CD4-positive, alpha-beta T cell treated with Interleukin-4 for 1 hour (primary cell): ENCODE measurements around the gene C13orf42.

ENCODE experiments used
- DNase-seq, 2 donors: peaks; one replicate each; pipeline ENCODE4 v3.0.0-alpha.2; 2020 to 2022

Gene C13orf42

DNA sequence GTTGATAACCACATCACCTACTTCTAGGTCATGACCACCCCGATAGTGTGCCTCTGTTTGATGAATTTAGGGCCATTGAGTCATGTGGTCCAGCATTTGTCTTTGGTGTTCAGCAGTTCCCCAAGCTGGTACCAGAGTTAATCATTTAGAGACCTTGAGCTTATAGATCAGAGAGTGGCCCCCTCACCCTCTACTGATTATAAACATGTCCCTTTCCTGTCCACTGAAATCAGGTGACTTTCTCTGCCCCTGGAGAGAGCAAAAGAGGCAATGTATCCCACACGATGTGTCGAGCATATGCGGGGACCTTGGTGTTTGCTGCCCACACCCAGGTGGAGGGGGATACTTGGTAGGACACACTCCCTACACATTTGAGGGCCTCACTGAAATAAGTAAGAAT lies 46.3 kb downstream of the C13orf42 start:
- DNase-seq: no peak

DNA sequence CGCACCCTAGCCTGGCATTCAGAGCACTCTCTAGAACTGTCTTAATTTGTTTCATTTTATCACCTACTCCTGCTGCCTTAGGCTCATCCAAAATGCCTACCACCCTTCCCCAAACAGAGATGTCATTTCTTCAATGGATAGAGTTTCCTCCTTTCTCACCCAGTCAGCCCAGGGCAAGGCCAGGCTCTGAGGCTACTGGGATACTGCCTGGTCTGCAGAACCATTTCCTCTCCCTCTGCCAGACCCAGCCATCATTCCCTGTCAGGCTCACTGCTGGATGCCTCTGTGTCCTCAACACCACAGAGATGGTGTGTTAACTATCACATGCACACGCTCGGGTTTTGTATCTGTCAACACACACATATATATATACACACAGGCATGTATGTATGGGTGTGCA lies 47.2 kb downstream of the C13orf42 start:
- no peak for DNase-seq

DNA sequence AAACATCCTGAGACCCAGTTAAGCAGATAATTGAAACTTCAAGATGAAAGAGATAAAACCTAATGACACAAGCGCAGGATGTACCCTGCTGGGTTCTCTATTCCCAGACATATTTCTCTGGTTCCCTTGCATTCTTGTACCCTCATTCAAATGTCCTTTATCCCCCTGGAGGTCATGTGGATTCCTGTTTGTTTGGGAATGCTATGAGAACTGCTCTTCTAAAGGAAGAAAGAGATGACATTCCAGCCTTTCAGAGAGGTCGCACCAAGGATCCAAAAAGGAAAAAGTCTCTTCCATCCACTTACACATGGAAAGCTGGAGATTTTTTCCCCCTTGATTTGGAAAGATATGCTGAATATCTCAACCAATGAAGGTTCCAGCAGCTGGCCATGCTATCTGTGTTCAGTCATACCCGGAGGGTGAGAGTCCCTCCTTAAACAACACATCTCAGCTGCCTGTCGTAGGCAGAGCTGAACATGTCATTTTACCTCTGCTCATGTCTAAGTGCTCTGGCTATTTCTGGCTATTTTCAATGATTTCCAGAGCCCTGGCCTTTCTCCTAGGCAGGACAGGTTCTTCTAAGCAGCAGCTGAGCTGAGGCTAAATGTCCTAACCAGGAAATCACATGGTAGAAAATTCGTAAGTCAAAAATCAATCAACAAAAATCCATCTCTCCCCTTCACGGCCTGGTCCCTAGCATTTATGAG lies 52.5 kb downstream of the C13orf42 start:
- no peak for DNase-seq

DNA sequence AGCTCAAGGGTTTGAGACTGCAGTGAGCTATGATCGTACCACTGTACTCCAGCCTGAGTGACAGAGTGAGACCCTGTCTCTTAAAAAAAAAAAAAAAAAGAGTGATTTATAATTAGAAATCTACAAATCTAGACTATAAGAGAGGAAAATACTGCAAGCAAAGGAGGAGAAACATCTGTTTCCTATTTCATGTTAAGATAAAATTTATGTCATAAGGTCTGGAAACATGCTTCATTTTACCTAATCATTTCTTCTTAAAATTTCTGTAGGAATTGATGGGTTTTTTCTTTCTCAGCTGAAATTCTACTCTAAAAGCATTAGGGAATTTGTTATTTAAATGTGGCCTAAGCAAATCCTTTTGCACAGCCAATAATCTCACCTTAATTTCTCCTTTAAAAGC lies 53.2 kb downstream of the C13orf42 start:
- no peak for DNase-seq

DNA sequence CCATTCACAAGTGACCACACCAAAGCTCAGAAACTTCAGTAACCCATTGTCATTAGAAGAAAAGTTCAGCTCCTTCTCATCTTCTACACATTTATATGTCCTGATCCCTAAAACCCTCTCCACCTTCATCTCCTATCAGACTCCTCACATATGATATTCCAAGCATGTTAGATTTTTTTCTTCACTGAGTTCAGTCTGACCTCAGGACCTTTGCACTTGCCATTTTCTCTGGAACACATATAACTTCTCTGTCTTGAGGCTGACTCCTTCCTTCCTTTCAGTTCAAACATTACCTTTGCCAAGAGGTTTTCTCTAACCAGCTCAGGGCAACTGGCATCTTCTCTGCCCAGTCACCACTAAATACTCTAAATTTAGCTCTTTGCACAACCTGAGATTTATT lies 54.1 kb downstream of the C13orf42 start:
- DNase-seq: no peak

DNA sequence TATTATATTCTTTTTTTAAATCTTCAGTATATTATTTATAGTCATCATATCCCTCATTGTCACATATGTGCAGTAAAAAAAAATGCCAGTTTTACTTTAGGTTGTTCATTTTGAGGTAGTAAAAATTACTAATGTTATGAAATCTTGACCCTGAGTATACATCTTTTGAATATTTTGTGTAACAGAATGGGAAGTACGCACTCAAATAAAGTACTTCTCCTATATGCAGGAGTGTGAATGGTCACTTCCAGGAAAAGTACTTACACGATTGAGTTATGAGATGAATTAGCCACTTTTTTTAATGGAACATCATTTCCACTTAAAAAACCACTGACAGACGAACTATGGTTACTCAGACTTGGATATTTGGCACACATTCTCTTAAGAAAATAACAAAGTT lies 58.5 kb downstream of the C13orf42 start:
- no peak for DNase-seq

DNA sequence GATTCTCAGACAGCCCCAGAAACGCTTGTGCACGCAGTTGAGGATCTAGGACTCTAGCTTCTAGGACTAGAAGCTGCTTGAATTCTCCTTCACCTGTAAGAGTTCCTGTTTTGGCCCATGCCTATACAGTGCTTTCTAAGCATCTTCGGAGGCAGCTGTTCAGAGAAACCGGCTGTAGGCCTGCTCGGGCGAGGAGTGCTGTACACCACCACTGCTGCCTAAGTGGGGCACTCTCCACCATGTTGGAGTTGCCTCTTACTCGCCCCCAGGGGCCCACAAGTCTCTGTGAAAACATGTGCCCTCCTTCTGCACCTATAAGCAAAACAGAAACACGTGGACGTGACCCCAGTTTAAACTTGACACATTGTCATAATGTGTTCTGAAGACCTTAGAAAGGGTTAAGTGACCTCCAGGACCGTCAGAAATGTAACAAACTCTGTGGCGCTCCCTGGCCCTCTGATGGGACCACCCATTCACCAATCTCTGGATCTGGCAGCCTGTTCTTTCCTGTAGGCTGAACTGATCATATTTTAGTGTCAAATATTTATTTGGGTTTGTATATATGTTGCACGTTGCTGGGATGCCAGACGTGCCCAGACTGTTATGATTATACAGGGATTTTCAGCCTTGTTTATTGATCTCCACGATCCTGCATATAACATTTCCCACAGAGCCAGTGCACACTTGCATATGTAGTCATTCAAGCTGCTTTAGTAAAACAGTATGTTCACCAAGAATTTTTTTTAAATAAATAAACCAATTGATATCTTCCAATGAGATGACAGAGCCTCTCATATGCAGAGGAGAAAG lies 60.8 kb downstream of the C13orf42 start:
- DNase-seq: no peak

DNA sequence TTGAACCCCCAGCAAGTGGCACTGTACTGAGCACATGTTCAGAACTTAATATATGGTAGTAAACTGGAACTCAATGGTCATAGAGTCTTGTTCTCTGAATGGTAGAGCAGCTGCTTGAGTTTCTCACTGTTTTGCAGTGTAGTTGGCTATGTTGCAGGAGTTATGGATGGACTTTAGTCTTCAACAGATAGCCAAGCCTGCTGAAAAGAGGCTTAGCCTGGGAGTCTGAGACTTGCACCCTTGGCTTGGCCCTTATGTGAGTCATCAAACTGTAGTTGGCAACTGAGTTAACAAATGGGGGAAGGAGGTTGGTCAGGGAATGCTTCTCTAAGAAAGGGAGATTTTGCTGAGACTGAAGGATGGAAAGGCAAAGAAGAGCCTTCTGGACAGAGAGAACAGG lies 62.5 kb downstream of the C13orf42 start:
- no peak for DNase-seq

DNA sequence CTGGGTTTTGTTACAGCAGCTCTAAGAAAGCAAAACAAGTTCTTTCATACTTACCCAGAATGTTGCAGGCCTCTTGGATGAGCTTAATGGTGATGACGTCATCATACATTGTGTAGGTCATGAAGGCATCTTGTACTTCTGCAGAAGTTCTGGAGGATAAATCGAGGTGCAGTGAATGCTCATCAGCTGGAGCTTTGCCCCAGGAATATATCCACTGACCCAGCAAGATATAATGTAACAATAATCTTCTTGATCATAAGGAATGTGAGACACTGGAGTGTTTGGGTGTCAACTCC lies 63.0 kb downstream of the C13orf42 start:
- no peak for DNase-seq

DNA sequence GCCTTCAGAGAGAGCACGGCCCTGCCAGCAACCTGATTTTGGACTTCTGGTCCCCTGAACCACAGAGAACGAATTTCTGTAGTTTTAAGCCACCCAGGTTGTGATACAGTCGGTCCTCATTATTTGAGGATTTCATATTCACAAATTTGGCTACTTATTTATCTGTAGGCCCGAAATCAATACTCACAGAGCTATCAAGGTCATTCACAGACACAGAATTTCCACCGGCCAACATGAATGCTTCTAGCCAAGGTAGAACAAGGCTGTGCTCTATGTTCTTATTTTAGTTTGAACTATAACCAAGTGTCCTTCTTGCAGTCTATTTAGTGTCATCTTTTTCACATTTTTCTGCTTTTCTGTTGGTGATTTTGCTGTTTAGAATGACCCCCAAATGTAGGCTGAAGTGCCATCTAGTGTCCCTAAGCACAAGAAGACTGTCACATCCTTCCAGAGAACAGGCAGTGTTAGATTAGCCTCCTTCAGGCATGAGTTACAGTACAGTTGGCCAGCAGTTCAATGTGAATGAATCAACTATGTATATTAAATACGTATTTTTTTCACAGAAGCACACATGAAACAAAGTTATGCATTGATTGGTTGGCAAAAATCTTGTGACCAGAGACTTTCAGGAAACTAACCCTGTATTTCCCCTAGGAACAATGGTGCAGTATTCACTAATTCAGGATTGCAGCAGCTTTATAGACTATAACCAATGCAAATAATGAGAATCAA lies 63.5 kb downstream of the C13orf42 start:
- no peak for DNase-seq

DNA sequence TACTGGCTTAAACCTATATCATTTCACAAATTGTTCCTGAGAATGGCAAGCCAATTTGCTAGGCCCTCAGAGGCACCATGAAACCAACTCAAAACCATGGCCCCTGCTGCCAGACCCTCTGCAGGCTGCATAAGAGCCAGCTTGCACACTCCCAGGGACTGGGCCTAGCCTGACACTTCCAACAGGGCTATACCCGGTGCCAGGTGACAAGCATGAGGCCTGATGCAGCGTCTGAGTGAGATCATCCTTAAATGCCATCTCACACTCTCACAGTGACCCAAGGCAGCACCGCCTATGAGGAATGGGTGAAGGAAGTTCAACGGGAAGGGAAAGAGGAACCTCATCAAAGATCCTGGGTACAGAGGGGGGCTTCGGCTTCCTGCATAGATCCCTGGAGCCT lies 65.6 kb downstream of the C13orf42 start:
- no peak for DNase-seq

DNA sequence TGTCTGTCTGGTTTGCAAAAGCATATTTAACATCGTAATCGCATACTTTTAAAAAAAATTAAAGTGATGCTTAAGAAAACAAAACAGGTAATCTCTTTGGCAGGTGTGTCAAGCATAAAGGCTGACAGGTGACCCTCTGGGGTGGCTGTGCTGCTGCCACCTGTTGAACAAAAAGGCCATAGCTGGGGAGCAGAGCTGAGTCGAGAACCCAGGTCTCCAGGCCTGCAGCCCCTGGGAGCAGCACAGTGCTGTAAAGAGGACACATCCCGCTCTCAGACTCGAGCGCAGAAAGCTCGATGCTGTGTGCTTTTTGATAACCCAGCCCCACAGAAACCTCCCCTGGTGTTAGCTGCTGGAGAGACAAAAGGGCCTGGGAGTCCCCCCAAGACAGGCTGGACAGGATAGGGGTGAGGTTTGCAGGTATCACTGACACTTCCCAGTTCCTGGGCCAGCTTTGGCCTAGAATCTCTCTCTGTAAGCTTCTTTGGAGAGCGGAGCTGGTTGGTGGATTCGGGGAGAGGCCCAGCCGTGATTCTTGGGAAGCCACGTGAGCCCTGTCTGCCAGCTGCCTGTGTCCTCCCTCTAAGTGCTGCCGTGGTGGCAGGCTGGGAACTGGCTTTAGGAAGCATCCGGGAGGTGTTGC lies 66.9 kb downstream of the C13orf42 start:
- no peak for DNase-seq

DNA sequence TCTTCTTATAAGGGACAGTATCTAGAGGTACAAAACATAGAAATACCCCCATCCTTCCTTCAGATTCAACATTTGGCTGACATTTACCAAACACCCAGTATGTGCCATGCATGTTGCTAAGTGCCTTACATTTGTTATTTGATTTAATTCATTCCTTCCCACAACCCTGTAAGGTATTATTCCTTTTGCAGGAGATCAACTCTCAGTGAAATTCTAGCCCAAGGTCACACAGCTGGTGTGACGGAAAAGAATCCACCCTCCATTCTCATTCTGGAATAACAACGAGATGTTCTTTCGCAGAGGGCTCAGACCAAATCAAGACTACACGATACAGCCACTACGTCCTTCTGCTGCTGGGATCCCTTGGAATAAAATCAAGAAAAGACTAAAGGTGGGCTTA lies 67.8 kb downstream of the C13orf42 start:
- DNase-seq: no peak

DNA sequence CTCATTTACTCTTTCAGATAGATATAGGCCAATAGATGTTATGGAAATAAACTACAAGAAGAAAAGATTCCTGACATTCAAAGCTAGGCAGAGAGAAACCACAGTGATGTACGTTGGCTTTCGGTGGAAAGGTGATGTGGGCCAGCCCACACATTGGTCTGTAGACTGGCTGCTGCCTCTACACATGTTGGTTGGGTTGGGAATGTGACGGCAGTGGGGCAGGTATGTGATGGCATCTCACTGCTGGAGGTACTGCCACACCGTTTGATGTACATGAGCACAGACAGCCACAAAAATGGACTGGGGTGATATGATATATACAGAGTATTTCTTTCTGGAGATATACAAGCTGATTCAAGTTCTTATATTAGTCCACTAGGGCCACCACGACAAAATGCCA lies 69.4 kb downstream of the C13orf42 start:
- no peak for DNase-seq

DNA sequence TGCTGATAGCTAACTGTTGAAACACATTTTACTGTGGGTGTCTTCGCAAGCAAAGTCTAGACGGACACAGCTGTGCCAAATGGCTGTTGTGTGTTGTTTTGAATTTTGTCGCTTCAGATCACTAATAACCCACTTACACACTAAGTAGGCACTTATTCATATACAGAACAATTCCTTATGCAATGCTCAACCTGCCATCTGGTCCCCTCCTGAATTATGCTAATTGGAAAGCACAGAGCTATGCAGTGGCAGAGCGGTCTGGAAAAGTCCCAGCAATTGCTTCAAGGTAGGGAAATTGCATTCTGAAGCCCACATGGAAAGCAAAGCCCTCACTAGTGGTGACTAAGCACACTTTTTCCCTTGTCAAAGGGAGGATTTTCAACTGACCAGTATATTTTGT lies 69.9 kb downstream of the C13orf42 start:
- no peak for DNase-seq

DNA sequence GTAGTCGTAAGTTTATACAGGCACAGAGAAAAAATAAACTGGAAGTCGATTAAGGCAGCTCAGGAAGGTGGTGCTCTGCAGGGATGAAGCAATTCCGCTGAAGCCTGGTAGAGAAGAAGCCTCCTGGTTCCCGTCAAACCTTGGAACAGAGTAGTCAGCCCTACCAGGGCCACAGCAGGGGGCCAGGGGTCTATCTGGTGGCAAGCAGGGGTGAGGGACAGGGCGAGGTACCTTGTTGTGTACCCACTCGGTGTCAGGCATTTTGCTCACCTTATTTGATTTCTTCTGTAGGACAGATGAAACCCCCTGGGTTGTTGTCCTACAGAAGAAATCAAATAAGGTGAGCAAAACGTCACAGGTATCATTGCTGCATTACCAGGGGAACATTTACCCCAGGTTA lies 70.6 kb downstream of the C13orf42 start:
- DNase-seq: no peak

DNA sequence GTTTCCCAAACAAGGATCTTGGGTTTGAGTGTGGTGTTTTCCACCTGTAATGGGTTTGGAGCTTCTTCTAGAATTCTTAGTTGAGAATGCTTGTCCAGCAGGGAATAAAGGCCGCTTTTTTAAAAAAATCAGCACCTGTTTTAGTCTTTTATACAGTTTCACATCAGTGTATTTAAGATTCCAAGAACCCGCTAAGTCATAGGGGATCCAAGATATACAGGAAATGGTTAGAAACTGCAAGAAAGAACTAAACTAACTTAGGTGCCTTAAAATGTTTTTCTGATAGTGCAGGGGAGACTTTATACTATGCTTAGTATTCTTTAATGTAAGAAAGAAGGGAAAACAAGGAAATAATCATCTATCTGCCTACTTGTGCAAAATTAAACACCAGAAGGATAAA lies 74.7 kb downstream of the C13orf42 start:
- DNase-seq: no peak

DNA sequence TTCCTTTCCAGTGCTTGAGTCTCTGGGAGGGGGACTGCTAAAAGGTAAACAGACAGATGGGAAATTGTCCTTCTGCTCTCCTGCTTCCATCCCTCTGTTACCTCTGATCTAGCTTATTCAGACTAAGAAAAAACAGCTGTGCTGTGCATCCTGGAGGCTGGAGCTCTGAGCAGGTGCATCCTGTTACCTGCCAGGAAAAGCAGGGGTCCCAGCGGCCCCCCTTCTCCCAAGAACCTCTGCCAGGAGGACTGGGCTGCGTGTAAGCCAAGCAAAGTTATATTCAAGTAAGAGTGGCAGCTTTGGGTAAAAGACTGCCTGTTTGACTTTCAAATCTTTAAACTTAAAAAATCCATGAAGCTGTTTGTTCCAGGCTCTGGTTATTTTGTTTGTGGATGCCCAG lies 75.1 kb downstream of the C13orf42 start:
- no peak for DNase-seq

DNA sequence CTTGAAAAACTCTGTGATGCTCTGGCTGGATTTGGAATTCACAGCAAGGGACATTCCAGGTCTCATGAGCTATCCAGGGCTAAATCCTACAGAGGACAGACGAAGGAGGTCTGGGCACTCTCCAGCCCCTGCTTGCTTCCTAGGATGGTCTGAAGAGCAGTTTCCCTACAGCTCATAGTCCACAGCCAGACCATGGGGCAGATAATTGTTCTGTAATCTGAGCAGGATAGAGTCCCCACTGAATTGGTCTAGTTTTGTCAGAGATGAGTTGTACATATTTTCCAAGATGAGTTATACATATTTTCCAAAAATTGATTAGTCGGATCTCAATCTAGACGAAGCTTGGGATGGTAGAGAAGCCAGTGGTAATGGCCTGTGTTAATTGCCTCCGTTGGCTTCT lies 75.6 kb downstream of the C13orf42 start:
- DNase-seq: no peak

DNA sequence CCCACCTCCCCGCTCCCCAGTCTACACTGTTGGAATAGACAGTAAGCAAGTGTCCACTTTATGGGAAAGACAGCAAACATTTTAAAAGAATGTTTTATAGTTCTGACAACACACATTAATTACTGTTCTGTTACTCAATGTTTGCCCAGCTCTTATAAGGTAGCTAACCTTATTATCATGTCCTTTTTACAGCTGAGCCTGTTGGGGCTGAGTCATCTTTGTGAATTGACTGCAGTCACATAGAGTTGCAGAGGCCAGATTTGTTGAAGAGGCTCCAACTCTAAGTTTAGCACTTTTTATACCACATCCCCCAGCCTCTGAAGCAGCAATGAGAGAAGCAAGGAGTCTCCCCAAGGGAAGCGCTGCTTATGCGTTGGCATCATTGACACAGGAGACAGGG lies 76.2 kb downstream of the C13orf42 start:
- DNase-seq: no peak

DNA sequence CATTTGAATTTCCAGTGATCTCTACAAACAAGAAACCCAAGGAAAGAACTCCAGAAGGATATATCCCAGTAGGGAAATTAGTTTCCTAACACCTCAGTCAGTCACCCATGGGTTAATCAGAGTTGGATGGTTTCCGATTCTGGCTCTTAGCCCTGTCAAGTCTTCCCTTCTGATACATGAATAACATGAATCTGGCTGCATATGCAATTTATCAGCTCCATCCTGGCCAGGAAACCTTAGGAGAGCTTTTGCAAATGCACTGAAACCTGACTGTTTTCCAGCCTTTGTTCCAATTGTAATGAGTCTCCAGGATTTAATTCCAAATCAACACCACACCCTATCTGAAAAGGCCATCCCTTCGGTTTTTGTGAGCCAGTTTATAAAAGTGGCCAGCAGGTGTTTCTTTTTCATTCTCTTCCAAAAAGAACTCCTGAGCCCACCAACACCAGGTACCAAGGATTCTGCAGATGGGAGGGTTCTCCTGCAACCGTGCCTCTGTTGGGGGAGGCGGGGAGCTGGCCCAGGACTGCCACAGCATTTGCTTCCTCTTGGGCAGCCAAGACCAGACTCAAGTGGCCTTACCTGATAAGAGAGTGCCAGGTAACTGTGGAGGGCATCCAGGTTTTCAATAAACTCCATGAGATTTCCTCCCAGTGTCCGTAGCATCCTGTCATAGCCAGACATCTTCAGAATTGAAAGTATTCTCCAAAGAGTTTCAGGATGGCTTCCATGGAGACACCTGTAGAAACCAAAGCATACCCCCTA lies 77.5 kb downstream of the C13orf42 start:
- no peak for DNase-seq

DNA sequence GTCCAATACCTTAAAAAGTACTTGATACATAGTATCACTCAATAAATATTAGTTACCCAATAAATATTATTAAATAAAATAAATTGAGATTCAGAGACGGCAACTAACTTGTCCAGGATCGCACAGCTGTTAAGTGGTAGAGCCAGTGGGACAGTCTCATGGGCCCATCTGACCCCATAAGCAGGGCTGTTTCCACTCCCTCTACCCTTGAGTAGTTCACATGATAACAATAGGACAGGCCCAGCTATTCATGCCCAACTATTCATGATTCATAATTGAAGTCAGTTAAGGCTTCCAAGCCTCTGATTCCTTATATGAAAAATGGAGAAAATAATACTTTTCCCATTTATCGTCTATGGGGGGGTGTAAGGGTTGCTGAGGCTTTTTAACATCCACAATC lies 78.2 kb downstream of the C13orf42 start:
- no peak for DNase-seq
